ENCODE data around the gene MIOX. TPM values are rescaled to one million over a fixed set of nuclear protein-coding genes. Genes with fewer than 3 reads are reported as not detected.

MIOX gene
- total RNA-seq, 4 donors from 2014 or later: not detected

DNA sequence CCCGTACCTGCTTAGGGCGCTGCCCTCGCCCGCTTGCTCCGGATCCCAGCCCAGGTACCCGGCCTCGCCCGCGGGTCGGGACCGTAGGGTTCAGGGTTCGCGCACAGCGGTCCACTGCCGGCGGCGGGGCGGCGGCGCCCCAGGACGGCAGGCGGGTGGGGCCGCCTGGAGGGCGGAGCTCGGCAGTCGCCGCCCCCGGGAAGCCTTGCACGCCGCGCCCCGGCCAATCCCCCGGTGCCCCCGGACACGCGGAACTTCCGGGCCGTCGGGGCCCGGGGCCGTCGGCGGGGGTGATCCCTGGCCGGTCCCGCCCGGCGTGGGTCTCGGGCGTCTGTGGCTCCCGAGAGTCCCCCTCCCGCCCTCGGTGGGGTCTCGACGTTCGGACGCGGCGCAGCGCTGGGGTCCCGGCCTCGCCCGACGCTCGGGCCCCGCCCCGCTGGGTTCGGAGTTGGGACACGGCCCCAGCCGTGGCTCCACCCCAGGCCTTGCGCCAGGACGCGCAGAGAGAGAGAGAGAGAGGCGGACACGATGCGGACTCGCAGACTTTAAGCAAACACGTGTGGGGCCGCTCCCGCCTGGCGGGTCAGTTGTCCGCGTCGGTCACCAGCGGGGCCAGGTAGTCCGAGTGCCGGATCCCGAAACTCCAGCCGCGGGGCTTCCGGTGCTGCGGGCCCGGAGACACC is 43.4 kb downstream of the MIOX start, which contains the start of gene TYMP:
TYMP (minus strand) TSS at position 116 of the 683 bp plus-strand sequence. CDS start 303 bp downstream, outside the sequence.
- intact Hi-C loops (cut with DNase I; ENCODE audit: low total_unique reads) (loop anchor here (5.0 kb wide), 1 partner anchor 97 kb away; the partner anchor contains the start of gene ARSA), in situ Hi-C loops (cut with MboI; ENCODE audit: low sequenced_read_pairs in 4 of 4) (no loop called here)
- ATAC-seq (peak in 1 of 2 donors; percentile 9), DNase-seq (peak in 1 of 2 donors; percentile 64)
- peaks cover 43 to 55% (median 49%) of the 10 kb centered on the region in 3 donors for H3K27me3 ChIP-seq
- peak within 1 kb of the TSS; percentile 79 to 86 (median 82) for H3K27ac ChIP-seq
- no peaks in the 10 kb centered on the region for H3K9me3 ChIP-seq
- H3K36me3 ChIP-seq: no peaks in the 10 kb centered on the region
- TF ChIP-seq POLR2A (IDR thresholded peaks at IDR 0.05): peak; percentile 72 to 82
- TF ChIP-seq, protein P1, sequence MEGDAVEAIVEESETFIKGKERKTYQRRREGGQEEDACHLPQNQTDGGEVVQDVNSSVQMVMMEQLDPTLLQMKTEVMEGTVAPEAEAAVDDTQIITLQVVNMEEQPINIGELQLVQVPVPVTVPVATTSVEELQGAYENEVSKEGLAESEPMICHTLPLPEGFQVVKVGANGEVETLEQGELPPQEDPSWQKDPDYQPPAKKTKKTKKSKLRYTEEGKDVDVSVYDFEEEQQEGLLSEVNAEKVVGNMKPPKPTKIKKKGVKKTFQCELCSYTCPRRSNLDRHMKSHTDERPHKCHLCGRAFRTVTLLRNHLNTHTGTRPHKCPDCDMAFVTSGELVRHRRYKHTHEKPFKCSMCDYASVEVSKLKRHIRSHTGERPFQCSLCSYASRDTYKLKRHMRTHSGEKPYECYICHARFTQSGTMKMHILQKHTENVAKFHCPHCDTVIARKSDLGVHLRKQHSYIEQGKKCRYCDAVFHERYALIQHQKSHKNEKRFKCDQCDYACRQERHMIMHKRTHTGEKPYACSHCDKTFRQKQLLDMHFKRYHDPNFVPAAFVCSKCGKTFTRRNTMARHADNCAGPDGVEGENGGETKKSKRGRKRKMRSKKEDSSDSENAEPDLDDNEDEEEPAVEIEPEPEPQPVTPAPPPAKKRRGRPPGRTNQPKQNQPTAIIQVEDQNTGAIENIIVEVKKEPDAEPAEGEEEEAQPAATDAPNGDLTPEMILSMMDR (IDR thresholded peaks at IDR 0.05 in 4 of 5, conservative IDR thresholded peaks at IDR 0.05 in 1 of 5): no peak
- H3K4me3 ChIP-seq: peak within 1 kb of the TSS; percentile 54 to 70 (median 58)
- peaks cover 13 to 19% of the 10 kb centered on the region in 2 donors for H3K4me1 ChIP-seq

GRCh38 chr22:50530580-50530876 is 43.9 kb downstream of the MIOX start:
- intact Hi-C loops (cut with DNase I; ENCODE audit: low total_unique reads) (no loop called here), in situ Hi-C loops (cut with MboI; ENCODE audit: low sequenced_read_pairs in 4 of 4) (no loop called here)
- ATAC-seq (no peak), DNase-seq (no peak)
- no peak for TF ChIP-seq POLR2A (IDR thresholded peaks at IDR 0.05)
- TF ChIP-seq, protein P1 (IDR thresholded peaks at IDR 0.05 in 4 of 5, conservative IDR thresholded peaks at IDR 0.05 in 1 of 5): no peak
- Histone ChIP-seq H3K27ac (peak overlapping the region; percentile 79 to 86 (median 82)), H3K27me3 (peaks cover 43 to 57% (median 49%) of the 10 kb centered on the region in 3 donors), H3K9me3 (no peaks in the 10 kb centered on the region), H3K4me3 (peak overlapping the region; percentile 52 to 70 (median 58)), H3K36me3 (no peaks in the 10 kb centered on the region), H3K4me1 (peaks cover 13 to 18% of the 10 kb centered on the region in 2 donors)

DNA sequence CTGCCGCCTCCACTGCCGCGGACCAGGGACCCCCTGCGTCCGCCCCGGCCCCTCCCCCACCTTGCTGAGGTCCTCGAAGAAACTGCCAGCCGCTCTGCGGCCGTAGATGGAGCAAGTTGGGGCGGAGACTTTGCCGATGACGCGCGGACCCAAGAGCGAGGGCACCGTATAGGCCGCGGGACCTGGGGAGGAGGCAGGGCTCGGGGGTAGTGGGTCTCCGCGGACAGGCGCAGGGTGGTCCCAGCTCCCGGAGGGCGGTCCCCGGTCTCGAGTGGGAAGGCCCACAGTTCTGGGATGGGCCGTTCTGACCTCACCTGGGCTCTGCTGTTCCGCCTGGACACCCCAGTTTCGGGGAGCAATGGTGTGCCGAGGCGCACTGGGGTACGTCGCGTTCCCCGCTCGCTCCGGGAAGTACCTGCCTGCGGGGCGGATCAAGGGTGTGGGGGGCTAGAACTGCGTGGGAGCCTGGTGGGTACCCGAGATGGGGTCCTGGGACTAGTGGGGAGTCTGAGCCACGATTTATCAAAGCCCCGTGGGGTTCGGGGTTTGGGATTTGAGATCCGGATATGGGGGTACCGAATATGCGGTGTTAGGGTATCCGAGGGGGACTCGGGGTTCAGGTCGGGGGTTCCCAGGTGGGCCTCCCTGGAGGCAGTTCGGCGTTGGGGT is 44.4 kb downstream of the MIOX start:
- Histone ChIP-seq H3K27ac (peak overlapping the region; percentile 79 to 86 (median 82)), H3K4me3 (peak overlapping the region; percentile 52 to 70 (median 58)), H3K4me1 (peaks cover 13 to 18% of the 10 kb centered on the region in 2 donors), H3K27me3 (peaks cover 47 to 57% (median 49%) of the 10 kb centered on the region in 3 donors), H3K36me3 (no peaks in the 10 kb centered on the region), H3K9me3 (no peaks in the 10 kb centered on the region)
- DNase-seq (peak; percentile 64 to 71), ATAC-seq (peak; percentile 39 to 64)
- TF ChIP-seq, protein P1 (IDR thresholded peaks at IDR 0.05 in 4 of 5, conservative IDR thresholded peaks at IDR 0.05 in 1 of 5): no peak
- TF ChIP-seq POLR2A (IDR thresholded peaks at IDR 0.05): peak; percentile 57 to 58
- in situ Hi-C loops (cut with MboI; ENCODE audit: low sequenced_read_pairs in 4 of 4) (no loop called here), intact Hi-C loops (cut with DNase I; ENCODE audit: low total_unique reads) (no loop called here)

DNA sequence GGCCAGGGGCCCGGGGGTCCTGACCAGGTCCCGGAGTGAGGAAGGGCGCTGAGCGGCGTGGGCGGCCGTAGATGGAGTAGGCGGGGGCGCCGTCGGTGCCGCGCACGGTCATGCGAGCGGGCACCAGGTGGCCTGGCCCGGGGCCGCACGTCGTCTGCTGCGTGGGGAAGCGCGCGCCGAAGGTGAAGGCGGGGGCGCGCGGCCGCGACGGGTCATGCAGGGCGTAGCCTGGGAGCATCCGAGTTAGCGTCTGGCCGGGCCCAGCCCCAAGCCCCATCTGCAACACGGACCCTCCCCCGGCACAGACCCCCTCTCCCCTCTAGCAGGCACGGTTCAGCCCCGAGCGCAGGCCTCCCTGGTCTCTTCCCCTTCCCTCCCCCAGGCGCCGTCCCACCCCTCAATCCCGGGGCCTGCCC is 44.9 kb downstream of the MIOX start:
- H3K4me1 ChIP-seq: peaks cover 10 to 15% of the 10 kb centered on the region in 2 donors
- DNase-seq (no peak), ATAC-seq (peak in 1 of 2 donors; percentile 10)
- H3K9me3 ChIP-seq: no peaks in the 10 kb centered on the region
- H3K4me3 ChIP-seq: peak overlapping the region; percentile 52 to 70 (median 58)
- in situ Hi-C loops (cut with MboI; ENCODE audit: low sequenced_read_pairs in 4 of 4) (no loop called here), intact Hi-C loops (cut with DNase I; ENCODE audit: low total_unique reads) (no loop called here)
- TF ChIP-seq, protein P1 (IDR thresholded peaks at IDR 0.05 in 4 of 5, conservative IDR thresholded peaks at IDR 0.05 in 1 of 5): no peak
- TF ChIP-seq POLR2A (IDR thresholded peaks at IDR 0.05): no peak
- H3K27me3 ChIP-seq: peaks cover 47 to 57% (median 49%) of the 10 kb centered on the region in 3 donors
- no peaks in the 10 kb centered on the region for H3K36me3 ChIP-seq
- peak overlapping the region; percentile 79 to 86 (median 82) for H3K27ac ChIP-seq
